Spleen (tissue), 7 donors: ENCODE measurements around the gene ROBO1.

Experiments
- POLR2A ChIP-seq, 3 donors: fragments of 450-650 bp; IDR thresholded peaks; one replicate each; pipeline ENCODE4 v1.5.1; 2017; ENCODE audit warnings: antibody characterized with exemption in 3 of 3, mild to moderate bottlenecking in 1 of 3
- POLR2AphosphoS5 ChIP-seq, 3 donors: sonication (generic); formaldehyde crosslinking; IDR thresholded peaks; one replicate each; pipeline ENCODE4 v1.5.1; 2017; ENCODE audit warnings: antibody characterized with exemption in 3 of 3
- TF ChIP-seq, protein P1 (sequence below), 11 experiments: fragments of 200-600 bp in 7 of 11; fragments of 450-650 bp in 4 of 11; sonication (generic) in 4 of 11; IDR thresholded peaks in 8 of 11; conservative IDR thresholded peaks in 3 of 11; 1 replicate in 7 of 11; 2 replicates in 4 of 11; pipeline versions ENCODE4 v1.4.0 to v1.8.0; 2016 to 2021; ENCODE audit warnings: antibody characterized with exemption in 11 of 11, inconsistent platforms in 4 of 11, mild to moderate bottlenecking in 1 of 11
- donor health status: DM: no; HTN: no; CAD: no; lungs with moderate emphysema.
- donor health status: DM: no; HTN: no; CAD: no.
- donor health status: DM: no; HTN: no; CAD: no.

DNA sequence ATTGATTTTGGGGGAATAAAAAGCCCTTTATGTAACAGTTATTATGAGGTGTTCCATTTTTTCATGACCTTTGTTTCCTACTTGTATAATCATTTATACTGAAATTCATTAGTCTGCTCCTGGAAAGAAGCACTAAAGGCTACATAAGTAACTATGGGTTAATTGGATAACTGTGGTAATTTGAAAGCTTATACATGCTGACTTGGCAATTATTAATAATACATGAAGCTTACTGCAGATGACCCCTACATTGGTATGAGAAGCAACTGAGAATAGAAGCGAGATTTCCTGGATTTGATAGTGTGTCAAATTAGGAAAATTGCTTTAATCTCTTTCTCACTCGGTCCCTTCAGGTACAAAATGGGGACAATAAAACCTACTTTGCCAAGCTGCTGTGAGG lies 658.0 kb downstream of the ROBO1 start:
- TF ChIP-seq, protein P1, sequence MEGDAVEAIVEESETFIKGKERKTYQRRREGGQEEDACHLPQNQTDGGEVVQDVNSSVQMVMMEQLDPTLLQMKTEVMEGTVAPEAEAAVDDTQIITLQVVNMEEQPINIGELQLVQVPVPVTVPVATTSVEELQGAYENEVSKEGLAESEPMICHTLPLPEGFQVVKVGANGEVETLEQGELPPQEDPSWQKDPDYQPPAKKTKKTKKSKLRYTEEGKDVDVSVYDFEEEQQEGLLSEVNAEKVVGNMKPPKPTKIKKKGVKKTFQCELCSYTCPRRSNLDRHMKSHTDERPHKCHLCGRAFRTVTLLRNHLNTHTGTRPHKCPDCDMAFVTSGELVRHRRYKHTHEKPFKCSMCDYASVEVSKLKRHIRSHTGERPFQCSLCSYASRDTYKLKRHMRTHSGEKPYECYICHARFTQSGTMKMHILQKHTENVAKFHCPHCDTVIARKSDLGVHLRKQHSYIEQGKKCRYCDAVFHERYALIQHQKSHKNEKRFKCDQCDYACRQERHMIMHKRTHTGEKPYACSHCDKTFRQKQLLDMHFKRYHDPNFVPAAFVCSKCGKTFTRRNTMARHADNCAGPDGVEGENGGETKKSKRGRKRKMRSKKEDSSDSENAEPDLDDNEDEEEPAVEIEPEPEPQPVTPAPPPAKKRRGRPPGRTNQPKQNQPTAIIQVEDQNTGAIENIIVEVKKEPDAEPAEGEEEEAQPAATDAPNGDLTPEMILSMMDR (IDR thresholded peaks at IDR 0.05 in 8 of 11, conservative IDR thresholded peaks at IDR 0.05 in 3 of 11), result no peak
- no peak for TF ChIP-seq POLR2A (IDR thresholded peaks at IDR 0.05)
- no peak for TF ChIP-seq POLR2AphosphoS5 (IDR thresholded peaks at IDR 0.05)
